Activated B cell treated with CpG ODN at 0.5 μM for 24 hours (primary cell): Measurements from ENCODE around the gene WWOX. TPM values are rescaled to one million over a fixed set of nuclear protein-coding genes. Genes with fewer than 3 reads are reported as not detected.
A peak's percentile ranks its signal among the peaks of the same experiment; 100 is the strongest.

ENCODE experiments used
- ATAC-seq: fragments of 200-7000 bp; cut with Tn5 transposase; one replicate; pipeline ENCODE4 v1.10.0; 2021; ENCODE audit warnings: low read depth, mild to moderate bottlenecking, moderate library complexity
- CTCF ChIA-PET: fragments of 350-600 bp; sonication (Branson Sonifier 250); formaldehyde crosslinking; loops from one replicate; lab custom pipeline; 2021; ENCODE audit warnings: antibody characterized with exemption; lab: Charles Lee
- POLR2A ChIA-PET: fragments of 350-600 bp; sonication (Branson Sonifier 250); formaldehyde crosslinking; loops from one replicate; lab custom pipeline; 2021; ENCODE audit warnings: antibody characterized with exemption; lab: Charles Lee
- DNase-seq: peaks from one replicate; pipeline ENCODE4 v3.0.0; 2022
- H3K27ac Mint-ChIP-seq: one replicate; pipeline ENCODE4 v1.8.0; 2020; ENCODE audit warnings: mixed read lengths
- H3K27me3 Mint-ChIP-seq: one replicate; pipeline ENCODE4 v1.8.0; 2021; ENCODE audit warnings: mixed read lengths
- H3K36me3 Mint-ChIP-seq: one replicate; pipeline ENCODE4 v1.8.0; 2021; ENCODE audit warnings: low read depth, mixed read lengths
- H3K4me1 Mint-ChIP-seq: one replicate; pipeline ENCODE4 v1.8.0; 2021; ENCODE audit warnings: mixed read lengths
- H3K4me3 Mint-ChIP-seq: one replicate; pipeline ENCODE4 v1.8.0; 2020; ENCODE audit warnings: mild to moderate bottlenecking, mixed read lengths
- H3K9me3 Mint-ChIP-seq: one replicate; pipeline ENCODE4 v1.8.0; 2020; ENCODE audit warnings: mixed read lengths
- CTCF ChIP-seq: fragments of 200-600 bp; IDR thresholded peaks from one replicate; pipeline ENCODE4 v1.8.0; 2022; ENCODE audit warnings: antibody characterized with exemption, mild to moderate bottlenecking
- intact Hi-C: fragments of 100-400 bp; cut with micrococcal nuclease; formaldehyde crosslinking; loops from one replicate; pipeline ENCODE4 v1.15.1; 2024
- total RNA-seq: library from RNA; stranded (reverse); gene quantifications from 2 replicates; pipeline ENCODE4 v1.2.3, GENCODE V29; 2022

Gene WWOX
- total RNA-seq, 1 donor from 2014 or later: 22.6 TPM

GRCh38 chr16:78744099-78744498, 644.6 kb downstream of the WWOX start:
- CTCF ChIA-PET: interaction anchor here (0.6 kb wide), 1 partner anchor 278 kb away, joined by 3 read pairs; no protein-coding TSS in a partner anchor
- no peak for ATAC-seq

GRCh38 chr16:78744796-78745107, 645.3 kb downstream of the WWOX start:
- Mint-ChIP-seq H3K36me3 (no peaks in the 10 kb centered on the region), H3K27ac (peak overlapping the region; percentile 60), H3K27me3 (no peaks in the 10 kb centered on the region), H3K9me3 (peaks cover 8% of the 10 kb centered on the region), H3K4me1 (peaks cover 68% of the 10 kb centered on the region), H3K4me3 (no peak overlapping the region)
- no peak for TF ChIP-seq CTCF
- intact Hi-C loops: loop anchor here (10.0 kb wide), 2 partner anchors 220 to 650 kb away; partner anchors contain the start of gene WWOX
- DNase-seq (no peak), ATAC-seq (no peak)
- ChIA-PET CTCF (no interaction called here), POLR2A (no interaction called here)

More at GRCh38 chr16:78744099-78744498, 644.6 kb downstream of the WWOX start:
- intact Hi-C loops: loop anchor here (10.0 kb wide), 2 partner anchors 221 to 649 kb away; partner anchors contain the start of gene WWOX
- no peak for TF ChIP-seq CTCF
- H3K27me3 Mint-ChIP-seq: no peaks in the 10 kb centered on the region
- POLR2A ChIA-PET: no interaction called here
- H3K4me1 Mint-ChIP-seq: peaks cover 61% of the 10 kb centered on the region
- H3K4me3 Mint-ChIP-seq: no peak overlapping the region
- peaks cover 8% of the 10 kb centered on the region for H3K9me3 Mint-ChIP-seq
- DNase-seq: no peak
- H3K27ac Mint-ChIP-seq: peak overlapping the region; percentile 91
- H3K36me3 Mint-ChIP-seq: no peaks in the 10 kb centered on the region

- H3K9me3 Mint-ChIP-seq: peaks cover 8% of the 10 kb centered on the region
- H3K27ac Mint-ChIP-seq: peak overlapping the region; percentile 60
- DNase-seq (no peak), ATAC-seq (no peak)
- ChIA-PET CTCF (no interaction called here), POLR2A (no interaction called here)
- no peak overlapping the region for H3K4me3 Mint-ChIP-seq
- intact Hi-C loops: loop anchor here (10.0 kb wide), 2 partner anchors 219 to 651 kb away; partner anchors contain the start of gene WWOX
- peaks cover 74% of the 10 kb centered on the region for H3K4me1 Mint-ChIP-seq
- no peaks in the 10 kb centered on the region for H3K36me3 Mint-ChIP-seq
- no peak for TF ChIP-seq CTCF
- H3K27me3 Mint-ChIP-seq: no peaks in the 10 kb centered on the region
Observed at GRCh38 chr16:78745108-78746019, 645.9 kb downstream of the WWOX start.

- H3K4me1 Mint-ChIP-seq: peaks cover 78% of the 10 kb centered on the region
- ChIA-PET POLR2A (no interaction called here), CTCF (no interaction called here)
- no peak for ATAC-seq
- H3K4me3 Mint-ChIP-seq: no peak overlapping the region
- H3K9me3 Mint-ChIP-seq: peaks cover 8% of the 10 kb centered on the region
- H3K27ac Mint-ChIP-seq: peak overlapping the region; percentile 32
- no peak for DNase-seq
- no peaks in the 10 kb centered on the region for H3K36me3 Mint-ChIP-seq
- TF ChIP-seq CTCF: no peak
- intact Hi-C loops: loop anchor here (10.0 kb wide), 2 partner anchors 218 to 652 kb away; partner anchors contain the start of gene WWOX
- no peaks in the 10 kb centered on the region for H3K27me3 Mint-ChIP-seq
Observed at GRCh38 chr16:78746718-78747117, 647.3 kb downstream of the WWOX start.

- no peaks in the 10 kb centered on the region for H3K36me3 Mint-ChIP-seq
- CTCF ChIA-PET: no interaction called here
- peaks cover 8% of the 10 kb centered on the region for H3K9me3 Mint-ChIP-seq
- TF ChIP-seq CTCF: no peak
- peaks cover 76% of the 10 kb centered on the region for H3K4me1 Mint-ChIP-seq
- H3K27ac Mint-ChIP-seq: peak overlapping the region; percentile 47
- no peak overlapping the region for H3K4me3 Mint-ChIP-seq
- no peaks in the 10 kb centered on the region for H3K27me3 Mint-ChIP-seq
- intact Hi-C loops: loop anchor here (10.0 kb wide), 2 partner anchors 216 to 654 kb away; partner anchors contain the start of gene WWOX
- no peak for ATAC-seq
- no peak for DNase-seq
- POLR2A ChIA-PET: no interaction called here
Observed at GRCh38 chr16:78748220-78748929, 648.9 kb downstream of the WWOX start.
